ENCODE results near the gene PIGX.
A peak's percentile ranks its signal among the peaks of the same experiment; 100 is the strongest.
"Not testable (repeated sequence)": the region's sequence is repeated elsewhere in the genome, so short reads cannot be mapped to it uniquely, and the experiment has no call there.

PIGX gene

DNA sequence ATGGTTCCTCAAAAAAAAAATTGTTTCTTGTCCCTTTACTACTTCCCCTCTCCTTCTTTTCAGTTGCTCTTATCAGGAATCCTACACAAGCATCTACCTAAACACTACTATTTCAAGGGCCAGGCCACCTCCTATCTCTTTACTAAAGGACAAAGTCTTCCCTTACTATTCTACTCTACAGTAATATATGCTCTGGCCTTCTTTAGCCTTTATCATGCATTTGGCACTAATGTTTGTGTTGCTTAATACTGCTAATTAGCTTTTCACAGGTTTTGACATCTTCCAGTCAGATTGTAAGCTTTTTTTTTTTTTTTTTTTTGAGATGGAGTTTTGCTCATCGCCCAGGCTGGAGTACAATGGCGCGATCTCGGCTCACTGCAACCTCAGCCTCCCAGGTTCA is 5.4 kb upstream of the PIGX start:
- DNase-seq, result no peak

DNA sequence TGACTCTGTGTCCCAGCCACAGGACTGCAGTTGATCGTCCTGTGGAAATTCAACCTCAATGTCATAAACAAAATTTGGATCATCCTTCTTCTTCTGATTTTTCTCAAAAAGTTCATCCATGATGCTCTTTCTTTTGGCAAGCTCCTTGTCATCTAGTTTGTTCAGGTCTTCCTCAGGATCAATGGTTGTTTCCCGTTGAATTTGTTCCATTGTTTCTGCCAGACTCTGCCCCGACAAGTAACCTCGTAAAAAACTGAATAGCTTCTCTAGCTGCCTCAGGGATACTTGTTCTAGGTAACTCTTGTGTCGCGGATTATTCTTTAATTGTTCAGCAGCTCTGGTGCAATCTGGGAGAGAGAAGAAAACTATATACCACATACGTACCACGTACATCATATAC is 4.6 kb upstream of the PIGX start:
- DNase-seq, result no peak

DNA sequence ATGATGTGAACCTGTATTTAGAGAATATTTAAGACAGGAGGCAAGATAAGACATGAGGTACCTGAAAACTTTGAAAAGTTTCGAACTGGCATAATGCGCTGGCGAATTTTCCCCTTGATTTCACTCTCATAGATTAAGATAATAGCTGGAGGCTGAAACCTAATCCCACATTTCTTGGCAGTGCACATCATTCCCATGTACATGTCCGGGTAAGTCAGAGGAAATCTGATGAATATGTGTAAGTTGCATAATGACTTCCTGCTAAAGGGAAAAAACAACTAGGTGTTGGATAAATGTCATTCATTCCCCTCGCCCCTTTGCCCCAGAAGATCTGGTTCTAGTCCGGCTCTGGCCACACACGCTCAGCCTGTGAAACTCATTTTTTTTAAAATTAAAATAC is 3.7 kb upstream of the PIGX start:
- no peak for DNase-seq

DNA sequence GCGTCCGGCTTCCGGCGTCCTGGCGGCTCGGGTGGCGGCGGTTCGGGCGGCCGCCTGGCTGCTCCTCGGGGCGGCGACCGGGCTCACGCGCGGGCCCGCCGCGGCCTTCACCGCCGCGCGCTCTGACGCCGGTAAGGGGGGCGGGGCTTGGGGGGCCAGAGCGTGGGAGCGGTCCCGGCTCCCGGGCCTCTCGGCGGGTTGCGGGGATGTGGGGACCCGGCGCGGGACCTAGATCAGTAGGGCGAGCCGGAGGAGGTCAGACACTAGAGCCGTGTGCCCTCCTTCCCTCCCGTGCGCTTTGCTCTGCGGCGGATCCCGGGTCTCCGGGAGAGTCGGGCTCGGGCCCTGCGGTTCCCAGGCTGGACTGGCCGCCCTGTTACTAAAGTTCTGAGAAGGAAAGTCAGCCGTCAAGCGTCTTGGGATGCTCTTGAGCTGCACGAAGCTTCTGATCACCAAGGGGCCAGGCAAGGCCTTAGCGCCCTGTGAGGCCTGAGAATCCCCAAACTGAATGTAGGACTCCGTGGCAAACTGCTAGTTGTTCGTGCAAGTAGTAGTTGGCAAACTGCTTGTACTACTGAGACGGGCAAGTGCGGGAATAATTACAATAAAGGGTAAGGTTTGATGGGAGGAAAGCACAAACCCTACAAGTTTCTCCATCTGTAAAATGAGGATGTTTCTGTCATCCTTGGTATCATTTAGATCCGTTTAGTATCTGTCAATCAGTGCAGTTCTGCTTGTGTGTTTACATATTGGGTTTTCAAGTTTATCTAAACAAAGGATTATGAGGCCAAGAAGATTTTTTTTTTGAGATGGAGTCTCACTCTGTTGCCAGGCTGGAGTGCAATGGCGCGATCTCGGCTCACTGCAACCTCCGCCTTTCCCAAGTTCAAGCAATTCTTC is 587 bp downstream of the PIGX start:
- DNase-seq, result peak in 1 of 2 donors; percentile 46

DNA sequence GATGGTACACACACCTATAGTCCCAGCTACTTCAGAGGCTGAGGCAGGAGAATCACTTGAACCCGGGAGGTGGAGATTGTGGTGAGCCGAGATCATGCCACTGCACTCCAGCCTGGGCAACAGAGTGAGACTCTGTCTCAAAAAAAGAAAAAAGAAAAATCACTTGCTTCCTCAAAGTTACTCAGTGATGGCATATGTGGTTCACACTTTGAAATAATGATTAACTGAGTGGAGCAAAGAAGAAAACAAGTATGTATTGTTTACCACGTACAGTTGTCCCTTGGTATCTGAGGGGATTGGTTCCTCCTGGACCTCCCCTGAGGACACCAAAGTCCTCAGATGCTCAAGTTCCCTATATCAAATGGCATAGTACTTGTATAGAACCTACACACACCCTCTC is 5.0 kb downstream of the PIGX start:
- not testable (repeated sequence) for DNase-seq

DNA sequence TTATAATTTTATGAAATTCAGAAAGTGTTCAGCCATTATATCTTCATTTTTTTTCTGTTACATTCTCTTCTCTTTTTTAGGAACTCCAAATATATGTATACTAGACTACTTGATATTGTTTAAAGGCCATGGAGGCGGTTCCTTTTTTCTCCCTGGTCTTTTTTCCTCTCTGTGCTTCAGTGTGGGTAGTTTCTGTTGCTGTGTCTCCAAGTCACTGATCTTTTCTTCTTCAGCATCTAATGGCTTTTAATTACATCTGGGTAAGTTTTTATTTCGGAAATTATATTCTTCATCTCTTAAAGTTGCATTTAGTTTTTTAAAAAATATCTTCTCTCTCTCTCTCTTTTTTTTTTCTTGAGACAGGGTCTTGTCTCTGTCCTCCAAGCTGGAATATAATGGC is 8.9 kb downstream of the PIGX start:
- DNase-seq, result no peak

DNA sequence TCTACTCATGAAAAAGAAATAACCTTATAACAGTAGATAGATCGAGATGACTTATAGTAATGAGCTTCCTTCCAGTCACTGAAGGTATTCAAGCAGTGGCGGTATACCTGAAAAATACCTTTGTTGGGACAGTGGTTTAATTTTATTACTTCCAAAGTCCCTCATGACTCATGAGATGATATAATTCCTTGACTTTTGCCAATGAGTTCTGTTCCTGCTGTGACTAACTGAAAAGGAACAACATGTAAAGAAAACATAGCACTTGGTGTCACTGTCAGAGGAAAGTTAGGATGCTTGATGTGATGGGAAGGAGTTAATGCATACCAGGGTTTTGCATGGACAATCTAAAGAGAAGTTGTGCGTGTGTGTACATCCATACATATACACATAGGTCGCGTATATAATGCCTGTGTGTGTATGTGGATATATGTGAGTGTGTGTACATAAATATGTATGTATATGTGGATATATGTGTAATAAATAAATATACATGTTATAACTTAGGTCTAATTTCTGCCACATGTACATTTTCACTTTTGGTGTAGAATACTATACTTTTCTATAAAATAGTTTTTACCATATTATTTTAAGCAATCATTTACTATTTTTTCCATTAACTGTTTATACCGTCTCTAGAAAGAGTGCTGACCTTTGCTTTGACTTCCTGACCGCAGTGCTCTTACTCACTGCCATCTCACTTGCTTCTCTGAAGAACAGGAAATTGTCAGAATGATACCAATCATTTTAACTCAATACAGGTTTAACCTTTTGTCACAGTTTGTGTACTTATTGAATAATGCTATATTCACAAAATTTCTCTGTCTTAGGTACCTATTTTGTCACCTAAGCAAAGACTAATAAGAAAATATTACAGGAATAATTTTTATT is 14.9 kb downstream of the PIGX start:
- DNase-seq, result no peak

DNA sequence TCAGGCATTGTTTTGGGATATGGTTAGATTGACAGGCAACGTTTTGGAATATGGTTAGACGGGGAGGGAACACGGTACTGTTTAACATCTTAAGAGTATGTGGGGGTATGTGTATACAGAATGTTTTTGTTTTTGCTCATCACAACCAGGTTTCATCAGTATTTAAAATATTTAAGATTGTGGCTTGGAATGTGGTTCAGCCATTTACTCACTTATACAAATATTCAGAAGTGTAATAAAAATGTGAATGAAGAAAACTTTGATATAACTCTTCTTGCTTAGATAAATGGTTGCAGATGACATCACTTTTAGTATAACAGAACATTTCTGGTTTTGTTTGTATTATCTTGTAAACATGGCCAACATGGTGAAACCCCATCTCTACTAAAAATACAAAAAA is 23.6 kb downstream of the PIGX start:
- DNase-seq, result no peak

DNA sequence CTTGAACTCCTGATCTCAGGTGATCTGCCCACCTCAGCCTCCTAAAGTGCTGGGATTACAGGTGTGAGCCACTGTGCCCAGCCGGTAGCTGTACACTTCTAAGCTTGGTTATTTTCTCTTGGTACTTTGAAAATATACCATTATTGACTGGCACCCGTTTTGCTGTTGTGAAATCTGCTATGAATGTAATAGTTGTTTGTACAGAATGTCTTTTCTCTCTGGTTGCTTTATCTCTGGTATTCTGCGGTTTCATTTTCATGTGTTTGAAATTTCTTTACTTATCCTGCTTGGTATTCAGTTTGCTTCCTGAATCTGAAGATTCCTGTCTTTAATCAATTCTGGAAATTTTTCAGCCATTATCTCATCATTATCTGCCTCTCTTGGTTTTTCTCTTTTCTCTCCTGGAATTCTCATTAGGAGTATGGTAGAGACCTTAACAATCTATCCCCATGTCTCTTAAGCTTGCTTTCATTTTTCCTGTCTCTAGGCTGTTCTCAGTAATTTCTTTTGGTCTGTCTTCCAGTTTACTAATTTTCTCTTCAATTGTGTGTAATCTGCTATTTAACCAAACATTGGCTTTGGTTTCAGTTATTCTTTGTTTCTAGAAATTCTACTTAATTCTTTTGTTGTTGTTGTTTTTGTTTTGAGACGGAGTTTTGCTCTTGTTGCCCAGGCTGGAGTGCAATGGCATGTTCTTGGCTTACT is 24.6 kb downstream of the PIGX start:
- no peak for DNase-seq

DNA sequence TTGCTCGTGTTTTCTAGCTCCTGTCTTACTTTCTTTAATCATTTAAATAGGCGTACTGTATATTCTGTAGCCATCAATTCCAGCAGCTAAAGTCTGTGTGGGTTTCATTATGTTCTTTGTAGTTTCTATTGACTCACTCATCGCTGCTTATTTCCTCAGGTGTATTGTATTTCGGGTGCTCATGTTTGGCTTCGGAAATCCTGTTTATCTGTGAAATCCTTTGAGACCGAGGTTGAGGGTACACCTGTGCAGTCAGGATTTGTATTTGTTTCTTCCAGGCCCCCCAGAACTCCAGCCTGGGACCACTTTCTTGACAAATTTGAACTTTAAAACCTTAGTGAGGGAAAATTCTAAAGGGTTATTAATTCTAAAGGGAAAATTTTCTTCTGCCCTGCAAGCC is 25.5 kb downstream of the PIGX start:
- DNase-seq, result no peak

DNA sequence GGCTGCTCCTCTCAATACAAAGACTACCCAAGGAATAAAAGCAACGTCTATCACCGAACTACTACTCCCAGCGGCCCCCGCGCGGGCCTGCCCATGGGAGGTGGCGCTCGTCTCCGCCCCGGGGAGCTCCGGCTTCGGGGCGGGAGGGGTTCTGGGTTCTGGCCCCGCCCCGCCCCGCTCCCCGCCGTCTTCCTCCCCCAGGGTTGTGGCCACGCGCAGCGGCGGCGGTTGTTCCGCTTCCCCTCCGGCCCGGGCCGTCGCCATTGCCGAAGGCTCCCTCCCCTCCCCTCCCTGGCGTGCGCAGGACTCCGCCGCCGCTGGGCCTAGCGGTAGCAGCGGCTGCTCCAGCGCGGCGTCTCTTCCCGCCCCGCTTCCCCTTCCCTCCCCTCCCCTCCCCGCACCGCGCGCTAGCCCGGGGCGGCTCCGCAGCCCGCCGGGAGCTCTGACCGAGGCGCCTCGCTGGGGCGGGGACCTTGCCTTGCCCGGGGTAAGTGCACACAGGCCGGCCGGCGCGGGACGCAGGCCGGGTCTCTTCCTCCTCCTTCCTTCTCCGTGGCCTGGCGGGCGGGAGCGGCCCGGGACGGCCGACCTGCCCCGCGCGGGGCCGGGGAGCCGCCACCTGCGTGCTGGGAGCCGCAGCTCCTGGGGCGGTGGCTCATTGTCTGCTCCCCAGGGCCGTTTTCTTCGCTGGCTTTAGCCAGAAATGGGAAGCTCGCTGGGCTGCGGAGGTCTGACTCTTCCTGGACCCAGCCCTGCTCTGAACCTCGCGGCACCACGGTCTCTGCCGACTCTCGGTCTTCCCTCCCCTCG is 27.7 kb downstream of the PIGX start, which contains the start of gene PAK2:
Gene PAK2 (plus strand): TSS at position 187 of the 810 bp plus-strand sequence. CDS start 42,790 bp downstream, outside the sequence.
- peak; percentile 92 to 95 for DNase-seq

DNA sequence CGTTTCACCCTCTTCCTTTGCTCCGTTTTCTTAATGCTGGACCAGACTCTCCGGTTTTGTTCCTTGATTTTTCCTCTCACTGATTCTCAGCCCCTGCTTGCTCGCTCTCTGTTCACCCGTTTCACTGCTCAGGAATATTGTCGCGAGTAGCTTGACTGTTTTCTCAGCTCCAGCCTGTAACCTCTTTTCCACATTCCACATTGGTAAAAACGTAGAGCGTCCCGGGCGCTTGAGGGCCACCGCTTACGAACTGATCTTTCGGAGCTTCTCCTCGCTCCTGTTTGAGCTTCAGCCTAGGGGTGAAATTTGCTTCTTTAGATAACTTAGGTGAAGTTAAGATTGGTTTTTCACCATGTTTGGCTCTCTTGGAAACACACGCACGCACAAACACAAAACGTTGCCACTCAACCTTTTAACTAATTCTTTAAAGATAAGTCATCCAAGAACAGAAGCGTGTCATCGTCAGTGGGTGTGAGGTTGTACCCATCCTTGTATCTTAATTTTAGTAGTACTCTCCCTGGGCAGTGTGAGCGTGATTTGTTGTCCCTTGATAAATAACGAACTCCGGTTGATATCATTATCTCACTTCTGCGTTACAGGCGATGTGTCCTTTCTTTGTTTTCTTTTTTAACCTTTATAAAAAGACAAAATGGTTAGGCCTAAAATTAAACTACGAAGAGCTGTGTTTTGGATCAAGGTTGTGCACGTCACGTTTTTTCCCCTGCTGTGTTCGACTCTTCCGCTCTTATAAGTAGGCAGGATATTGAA is 28.5 kb downstream of the PIGX start:
- DNase-seq, result peak; percentile 65 to 68

DNA sequence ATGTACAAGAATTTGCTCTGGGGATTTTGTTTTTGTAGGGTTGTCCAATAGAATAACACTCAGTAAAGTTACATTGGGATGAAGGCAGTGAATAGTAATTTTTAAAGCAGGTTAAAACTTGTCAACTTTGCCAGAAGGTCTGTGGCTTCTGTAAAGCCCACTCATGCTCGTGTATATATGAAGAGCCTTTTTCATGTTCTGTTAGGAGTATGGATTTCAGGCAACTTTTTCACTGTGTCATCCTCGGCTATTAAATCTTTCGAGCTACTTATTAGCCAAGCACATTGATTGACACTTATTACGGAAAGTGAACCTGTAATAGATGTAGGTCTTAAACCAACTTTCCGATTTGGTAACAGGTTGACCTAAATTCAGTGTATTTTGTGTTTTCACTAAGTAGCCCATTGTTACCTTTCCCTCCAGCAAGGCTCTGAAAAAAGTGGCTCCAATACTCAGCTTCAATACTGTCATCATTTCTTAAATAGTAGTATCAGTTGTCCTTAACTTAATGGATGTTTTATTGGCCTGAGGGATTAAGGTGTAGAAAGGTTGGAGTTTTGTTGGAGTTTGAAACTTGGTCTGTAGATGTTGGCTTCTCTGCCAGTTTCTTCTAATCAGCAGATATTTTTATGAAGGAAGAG is 29.2 kb downstream of the PIGX start:
- no peak for DNase-seq

DNA sequence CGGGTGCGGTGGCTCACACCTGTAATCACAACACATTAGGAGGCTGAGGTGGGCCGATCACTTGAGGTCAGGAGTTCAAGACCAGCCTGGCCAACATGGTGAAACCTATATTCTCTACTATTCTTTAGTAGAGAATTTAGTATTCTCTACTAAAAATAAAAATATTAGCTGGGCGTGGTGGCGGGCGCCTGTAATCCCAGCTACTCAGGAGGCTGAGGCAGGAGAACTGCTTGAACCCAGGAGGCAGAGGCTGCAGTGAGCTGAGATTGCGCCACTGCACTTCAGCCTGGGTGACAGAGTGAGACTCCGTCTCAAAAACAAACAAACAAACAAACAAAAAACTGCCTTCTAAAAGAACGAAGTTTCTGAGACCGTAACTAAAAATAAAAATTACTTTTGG is 31.4 kb downstream of the PIGX start:
- DNase-seq, result not testable (repeated sequence)

DNA sequence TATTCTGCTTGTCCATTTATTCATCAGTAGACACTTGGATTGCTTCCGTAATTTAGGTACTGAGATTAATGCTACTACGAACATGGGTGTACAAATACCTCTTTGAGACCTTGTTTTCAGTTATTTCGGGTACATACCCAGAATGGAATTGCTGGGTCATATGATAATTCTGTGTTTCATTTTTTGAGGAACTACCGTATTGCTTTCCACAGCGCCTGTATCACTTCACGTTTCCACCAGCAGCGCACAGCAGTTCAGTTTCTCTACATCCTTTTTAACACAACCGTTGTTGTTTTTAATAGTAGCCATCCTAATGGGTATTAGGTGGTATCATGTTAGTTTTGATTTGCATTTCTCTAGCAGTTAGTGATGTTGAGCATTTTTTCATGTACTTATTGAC is 36.9 kb downstream of the PIGX start:
- DNase-seq, result no peak

DNA sequence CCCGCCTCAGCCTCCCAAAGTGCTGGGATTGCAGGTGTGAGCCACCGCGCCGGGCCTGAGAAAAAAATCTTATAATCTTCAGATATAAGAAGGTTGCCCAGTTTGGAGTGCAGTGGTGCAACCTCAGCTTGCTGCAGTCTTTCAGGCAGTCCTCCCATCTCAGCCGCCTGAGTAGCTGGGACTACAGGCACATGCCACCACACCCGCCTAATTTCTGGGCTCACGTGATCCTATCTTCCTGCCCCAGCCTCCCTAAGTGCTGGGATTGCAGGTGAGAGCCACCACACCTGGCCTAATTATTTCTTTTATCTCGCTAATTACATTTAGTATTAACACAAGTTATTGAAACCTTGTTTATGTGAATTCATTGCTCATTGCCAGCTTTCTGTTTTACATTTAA is 41.0 kb downstream of the PIGX start:
- no peak for DNase-seq

DNA sequence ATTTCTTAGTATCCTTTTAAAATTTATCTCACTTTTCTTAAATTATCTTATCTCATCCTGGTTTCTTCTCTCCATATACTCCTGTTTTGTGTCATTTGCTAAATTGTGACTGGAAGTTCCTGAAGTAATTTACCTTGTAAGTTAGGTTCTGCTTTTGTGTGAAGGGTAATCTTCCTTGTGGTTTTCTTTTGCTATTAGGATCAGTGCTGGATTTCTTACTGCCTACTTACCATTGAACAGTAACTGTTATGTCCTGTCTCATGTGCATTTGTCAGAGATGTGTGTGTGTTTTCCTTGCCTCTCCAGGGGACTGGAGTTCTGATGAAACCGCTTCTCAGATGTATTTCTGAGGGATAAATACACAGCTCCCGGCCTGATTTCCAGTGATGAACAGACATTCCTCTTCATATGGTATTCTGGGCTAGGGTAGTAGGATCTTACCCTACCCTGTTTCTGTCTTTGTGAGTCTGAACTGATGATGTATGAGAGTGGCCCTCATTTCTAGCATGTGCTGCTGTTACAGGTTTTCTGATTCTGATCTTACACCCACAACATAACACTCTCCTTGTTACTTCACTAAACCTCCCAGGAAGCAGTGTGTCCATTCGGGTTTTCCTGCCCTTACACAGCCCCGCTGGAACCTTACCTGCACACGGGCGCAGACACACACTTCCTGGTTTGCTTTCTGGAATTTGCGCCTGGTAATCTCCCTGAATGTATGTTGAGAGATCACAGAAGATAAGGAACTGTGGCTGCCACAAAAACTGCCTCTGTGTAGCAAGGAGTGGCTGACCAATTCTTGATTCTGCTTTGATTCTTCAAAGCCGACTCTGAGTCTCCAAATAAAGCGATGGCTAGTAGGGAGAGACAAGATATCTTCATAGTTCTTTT is 42.2 kb downstream of the PIGX start:
- DNase-seq, result no peak

DNA sequence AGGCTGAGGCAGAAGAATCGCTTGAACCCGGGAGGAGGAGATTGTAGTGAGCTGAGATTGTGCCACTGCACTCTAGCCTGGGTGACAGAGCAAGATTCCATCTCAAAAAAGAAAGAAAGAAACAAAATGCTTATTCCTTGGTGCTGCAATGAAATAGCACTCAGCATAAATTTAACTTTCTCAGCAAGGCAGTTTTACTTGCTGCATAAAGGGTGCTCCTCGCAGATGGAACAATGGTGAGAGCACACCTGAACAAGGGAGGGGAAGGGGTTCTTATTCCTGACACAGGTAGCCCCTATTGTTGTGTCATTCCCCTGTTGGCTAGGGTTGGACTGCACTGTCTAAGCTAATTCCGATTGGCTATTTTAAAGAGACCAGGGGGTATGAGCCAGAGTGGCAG is 44.6 kb downstream of the PIGX start:
- no peak for DNase-seq

DNA sequence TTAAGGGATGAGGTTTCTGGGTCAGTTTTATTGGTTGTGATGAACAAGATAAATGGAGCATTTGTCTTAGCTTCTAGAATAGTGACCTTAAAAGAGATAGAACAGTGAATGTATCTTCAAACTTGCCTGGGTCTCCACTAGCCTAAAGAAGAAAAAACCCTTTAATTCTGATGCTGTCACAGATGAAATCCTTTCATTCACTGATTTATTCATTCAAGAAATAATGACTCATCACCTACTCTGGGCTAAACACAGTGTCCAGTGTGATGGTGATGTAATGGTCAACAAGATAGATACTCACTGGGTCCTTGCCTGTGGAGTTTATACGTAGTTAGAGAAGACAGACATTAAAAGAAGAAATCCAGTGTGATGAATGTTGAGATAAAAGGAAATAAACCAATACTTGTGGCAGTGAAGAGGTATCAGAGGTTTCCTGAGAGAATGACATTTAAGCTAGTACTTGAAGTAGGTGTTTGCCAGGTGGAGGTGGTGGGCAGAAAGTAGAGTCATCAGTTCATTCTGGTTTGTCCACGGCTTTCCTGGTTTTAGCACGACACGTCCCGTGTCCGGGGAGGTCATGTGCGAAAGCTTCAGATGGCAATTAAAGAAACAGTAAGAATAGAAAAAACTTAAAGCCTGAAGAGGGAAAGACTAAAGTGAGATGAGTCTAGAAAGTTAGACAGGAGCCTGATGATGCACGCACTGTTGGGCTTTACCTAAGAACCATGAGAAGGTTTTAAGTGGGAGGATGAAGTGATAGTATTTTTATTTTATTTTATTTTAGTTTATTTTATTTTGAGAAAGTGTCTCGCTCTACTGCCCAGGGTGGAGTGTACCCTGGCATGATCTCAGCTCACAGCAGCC is 45.9 kb downstream of the PIGX start:
- no peak for DNase-seq

Data from hippocampal formation (tissue), 2 donors.